Head of caudate nucleus (tissue), 42 donors: ENCODE results near the gene FHIP1A.

Experiments used
- DNase-seq, 42 donors: peaks; one replicate each; pipeline versions ENCODE4 v3.0.0 to v3.0.0-alpha.2; 2020 to 2021; ENCODE audit warnings: mixed read lengths in 7 of 42
- intact Hi-C: fragments of 100-400 bp; cut with DNase I; formaldehyde crosslinking; loops from one replicate; pipeline ENCODE4 v1.15.0; 2022

Gene FHIP1A

GRCh38 chr4:151443247-151443646 lies 34.3 kb downstream of the FHIP1A start:
- DNase-seq = no peak
- intact Hi-C loops = no loop called here

- DNase-seq = no peak
- intact Hi-C loops = no loop called here
Measured at GRCh38 chr4:151443752-151444151, 34.8 kb downstream of the FHIP1A start.

- intact Hi-C loops = no loop called here
- no peak for DNase-seq
Measured at GRCh38 chr4:151446208-151446607, 37.2 kb downstream of the FHIP1A start.

- intact Hi-C loops = no loop called here
- no peak for DNase-seq
Measured at GRCh38 chr4:151454513-151454912, 45.5 kb downstream of the FHIP1A start.

- DNase-seq = no peak
- intact Hi-C loops = no loop called here
Measured at GRCh38 chr4:151455212-151455611, 46.2 kb downstream of the FHIP1A start.

- intact Hi-C loops = no loop called here
- DNase-seq = no peak
Measured at GRCh38 chr4:151458148-151458547, 49.2 kb downstream of the FHIP1A start.
